Measurements from ENCODE around the gene GFM2. TPM values are rescaled to one million over a fixed set of nuclear protein-coding genes. Genes with fewer than 3 reads are reported as not detected.
"Not testable (repeated sequence)": the region's sequence is repeated elsewhere in the genome, so short reads cannot be mapped to it uniquely, and the experiment has no call there.

Gene GFM2
- total RNA-seq, 2 donors from 2014 or later = 19.7 to 36.4 TPM

DNA sequence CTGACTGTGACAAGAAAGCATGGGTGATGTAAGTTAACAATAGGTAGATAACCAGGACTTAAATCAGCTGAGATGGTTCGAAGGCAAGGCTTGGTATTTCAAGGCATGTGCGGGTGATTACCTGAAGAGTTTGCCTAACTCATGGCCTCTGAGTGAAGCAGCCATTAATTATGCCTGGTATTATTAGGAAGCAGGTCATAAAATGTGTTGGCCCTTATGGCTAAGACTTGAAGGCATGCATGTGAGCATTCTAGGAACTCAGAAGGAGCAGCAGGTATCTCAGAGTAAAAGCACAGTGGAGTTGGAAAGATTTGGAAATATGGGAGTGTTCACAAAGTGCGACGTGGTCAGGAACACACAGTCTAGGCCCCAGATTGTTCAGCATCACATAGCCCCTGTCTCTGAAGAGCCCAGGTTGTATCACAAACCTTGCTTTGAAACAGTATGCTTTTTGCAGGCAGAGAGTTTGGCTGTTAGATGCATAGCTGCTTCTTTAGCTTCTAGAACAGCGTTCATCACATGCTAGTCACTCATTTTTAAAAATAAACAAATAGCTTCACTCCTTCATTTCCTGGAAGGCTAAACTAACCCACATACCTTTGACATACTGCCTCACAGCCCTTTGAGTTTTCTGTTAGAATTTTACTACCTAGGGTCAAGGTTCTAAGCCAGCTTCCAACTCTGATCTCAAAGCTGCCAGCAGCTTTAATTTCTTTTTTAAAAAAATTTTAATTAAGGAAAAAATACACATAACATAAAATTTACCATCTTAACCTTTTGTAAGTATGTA lies 79.8 kb downstream of the GFM2 start:
- H3K36me3 ChIP-seq = peaks cover 9% of the 10 kb centered on the region
- no peaks in the 10 kb centered on the region for H3K27me3 ChIP-seq
- DNase-seq (ENCODE audit: low spot score) = no peak
- no peaks in the 10 kb centered on the region for H3K9me3 ChIP-seq
- H3K27ac ChIP-seq = no peak overlapping the region
- peaks cover 0 to 20% of the 10 kb centered on the region in 2 donors for H3K4me1 ChIP-seq
- TF ChIP-seq, protein P1, sequence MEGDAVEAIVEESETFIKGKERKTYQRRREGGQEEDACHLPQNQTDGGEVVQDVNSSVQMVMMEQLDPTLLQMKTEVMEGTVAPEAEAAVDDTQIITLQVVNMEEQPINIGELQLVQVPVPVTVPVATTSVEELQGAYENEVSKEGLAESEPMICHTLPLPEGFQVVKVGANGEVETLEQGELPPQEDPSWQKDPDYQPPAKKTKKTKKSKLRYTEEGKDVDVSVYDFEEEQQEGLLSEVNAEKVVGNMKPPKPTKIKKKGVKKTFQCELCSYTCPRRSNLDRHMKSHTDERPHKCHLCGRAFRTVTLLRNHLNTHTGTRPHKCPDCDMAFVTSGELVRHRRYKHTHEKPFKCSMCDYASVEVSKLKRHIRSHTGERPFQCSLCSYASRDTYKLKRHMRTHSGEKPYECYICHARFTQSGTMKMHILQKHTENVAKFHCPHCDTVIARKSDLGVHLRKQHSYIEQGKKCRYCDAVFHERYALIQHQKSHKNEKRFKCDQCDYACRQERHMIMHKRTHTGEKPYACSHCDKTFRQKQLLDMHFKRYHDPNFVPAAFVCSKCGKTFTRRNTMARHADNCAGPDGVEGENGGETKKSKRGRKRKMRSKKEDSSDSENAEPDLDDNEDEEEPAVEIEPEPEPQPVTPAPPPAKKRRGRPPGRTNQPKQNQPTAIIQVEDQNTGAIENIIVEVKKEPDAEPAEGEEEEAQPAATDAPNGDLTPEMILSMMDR (IDR thresholded peaks at IDR 0.05) = no peak
- no peak overlapping the region for H3K4me3 ChIP-seq

DNA sequence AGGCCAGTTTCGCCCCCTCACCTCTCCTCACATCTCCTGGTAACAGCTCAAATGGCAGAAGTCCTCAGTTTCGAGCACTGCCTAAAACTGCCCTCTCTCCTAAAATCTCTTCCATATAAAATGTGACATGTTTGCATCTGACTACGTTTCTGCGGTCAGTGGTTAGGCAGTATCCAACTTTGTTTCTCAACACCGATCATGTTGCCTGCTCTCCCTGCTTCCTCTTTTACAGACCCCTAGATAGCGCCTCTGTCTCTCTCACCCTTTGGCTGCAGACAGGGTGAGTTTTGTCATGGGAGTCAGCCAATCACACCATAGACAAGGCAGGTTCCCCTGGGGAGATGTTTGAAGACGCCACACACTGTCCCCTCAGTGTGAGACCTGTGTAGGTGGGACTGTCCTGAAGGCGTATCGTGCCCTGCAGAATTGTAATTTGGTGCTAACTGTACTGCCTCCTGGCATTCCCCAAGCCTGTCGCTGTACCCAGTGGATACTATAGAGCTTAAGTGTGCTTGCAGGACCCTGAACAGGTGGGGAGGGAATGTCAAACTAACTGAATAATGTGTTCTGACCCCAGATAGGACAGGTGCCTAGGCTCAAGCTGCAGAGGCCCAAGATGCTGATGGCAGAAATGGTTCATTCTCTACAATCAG lies 80.8 kb downstream of the GFM2 start:
- peaks cover 0 to 20% of the 10 kb centered on the region in 2 donors for H3K4me1 ChIP-seq
- no peaks in the 10 kb centered on the region for H3K9me3 ChIP-seq
- no peaks in the 10 kb centered on the region for H3K27me3 ChIP-seq
- peaks cover 5% of the 10 kb centered on the region for H3K36me3 ChIP-seq
- H3K4me3 ChIP-seq = peak overlapping the region; percentile 91 to 92
- no peak for DNase-seq (ENCODE audit: low spot score)
- TF ChIP-seq, protein P1 (IDR thresholded peaks at IDR 0.05) = no peak
- H3K27ac ChIP-seq = peak overlapping the region; percentile 81 to 89

DNA sequence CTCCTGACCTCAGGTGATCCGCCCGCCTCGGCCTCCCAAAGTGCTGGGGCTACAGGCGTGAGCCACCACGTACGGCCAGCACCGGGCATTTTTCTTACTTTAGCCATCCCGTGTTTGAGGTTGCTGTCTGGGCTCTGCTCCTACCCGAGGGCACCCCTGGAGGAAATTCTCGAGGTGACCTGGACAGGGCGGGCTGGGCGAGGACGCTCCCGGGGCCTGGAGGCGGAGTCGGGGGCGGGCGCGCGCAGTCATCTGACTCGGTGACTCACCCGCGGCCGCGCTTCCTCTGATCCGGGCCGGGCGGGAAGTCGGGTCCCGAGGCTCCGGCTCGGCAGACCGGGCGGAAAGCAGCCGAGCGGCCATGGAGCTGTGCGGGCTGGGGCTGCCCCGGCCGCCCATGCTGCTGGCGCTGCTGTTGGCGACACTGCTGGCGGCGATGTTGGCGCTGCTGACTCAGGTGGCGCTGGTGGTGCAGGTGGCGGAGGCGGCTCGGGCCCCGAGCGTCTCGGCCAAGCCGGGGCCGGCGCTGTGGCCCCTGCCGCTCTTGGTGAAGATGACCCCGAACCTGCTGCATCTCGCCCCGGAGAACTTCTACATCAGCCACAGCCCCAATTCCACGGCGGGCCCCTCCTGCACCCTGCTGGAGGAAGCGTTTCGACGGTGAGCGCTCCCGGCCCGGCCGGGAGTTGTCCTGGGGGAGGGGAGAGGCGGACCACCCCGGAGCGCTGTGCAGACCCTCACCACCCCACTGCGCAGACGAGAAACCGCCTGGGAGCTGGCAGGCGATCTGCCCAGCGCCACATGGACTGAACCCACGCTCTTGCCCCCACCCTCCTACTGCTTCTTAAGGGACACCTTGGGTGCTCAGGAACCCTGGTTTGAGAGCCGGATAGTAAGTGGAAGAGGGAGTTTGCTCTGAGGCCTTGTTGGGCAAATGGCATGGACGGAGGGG lies 81.7 kb downstream of the GFM2 start, which contains the start of gene HEXB:
Gene HEXB, plus strand, starts transcription at position 334 of the 952 bp plus-strand sequence. Its CDS starts 28 bp downstream, at position 362.
- Histone ChIP-seq H3K4me3 (peak within 1 kb of the TSS; percentile 91 to 92), H3K27me3 (no peaks in the 10 kb centered on the region), H3K9me3 (no peaks in the 10 kb centered on the region), H3K4me1 (peaks cover 0 to 20% of the 10 kb centered on the region in 2 donors), H3K27ac (peak within 1 kb of the TSS; percentile 81 to 89), H3K36me3 (no peaks in the 10 kb centered on the region)
- peak; percentile 92 for DNase-seq (ENCODE audit: low spot score)
- TF ChIP-seq, protein P1 (IDR thresholded peaks at IDR 0.05) = peak in 1 of 2 donors; percentile 11

DNA sequence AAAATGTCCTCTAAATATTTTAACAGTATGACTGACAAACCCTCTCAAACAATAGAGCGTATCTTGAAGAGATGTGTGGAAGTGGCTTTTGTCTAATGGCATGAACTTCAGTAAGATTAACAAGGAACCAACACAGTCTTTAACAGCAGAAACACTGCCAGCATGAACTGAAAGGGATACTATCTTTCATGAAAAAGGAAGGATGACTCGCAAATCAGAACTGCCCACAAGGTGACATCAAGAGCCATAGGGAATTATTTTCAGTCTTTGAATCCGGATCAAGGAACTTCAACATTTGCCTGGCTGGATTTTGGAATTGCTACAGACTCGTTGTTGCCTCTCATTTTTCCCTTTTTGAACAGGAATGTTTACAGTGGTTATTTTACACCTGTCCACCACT lies 87.0 kb downstream of the GFM2 start:
- Histone ChIP-seq H3K9me3 (no peaks in the 10 kb centered on the region), H3K4me3 (no peak overlapping the region), H3K4me1 (no peaks in the 10 kb centered on the region), H3K27me3 (no peaks in the 10 kb centered on the region), H3K27ac (no peak overlapping the region), H3K36me3 (no peaks in the 10 kb centered on the region)
- no peak for DNase-seq (ENCODE audit: low spot score)
- TF ChIP-seq, protein P1 (IDR thresholded peaks at IDR 0.05) = no peak

DNA sequence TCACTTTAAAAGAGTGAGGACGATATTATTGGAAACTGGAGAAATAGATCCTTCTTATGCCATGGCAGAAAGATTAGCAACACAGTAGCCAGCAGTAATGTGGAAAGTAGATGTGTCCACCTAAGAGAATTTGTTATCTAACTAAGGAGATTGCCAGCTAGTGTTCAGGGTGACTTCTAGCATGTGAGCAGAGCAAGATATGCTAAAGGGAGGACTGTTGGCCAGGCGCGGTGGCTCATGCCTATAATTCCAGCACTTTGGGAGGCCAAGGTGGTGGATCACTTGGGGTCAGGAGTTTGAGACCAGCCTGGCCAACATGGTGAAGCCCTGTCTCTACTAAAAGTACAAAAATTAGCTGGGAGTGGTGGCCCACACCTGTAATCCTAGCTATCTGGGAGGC lies 87.6 kb downstream of the GFM2 start:
- not testable (repeated sequence) for H3K4me3 ChIP-seq; H3K9me3 ChIP-seq; H3K27ac ChIP-seq; H3K4me1 ChIP-seq; DNase-seq (ENCODE audit: low spot score); H3K36me3 ChIP-seq; H3K27me3 ChIP-seq

DNA sequence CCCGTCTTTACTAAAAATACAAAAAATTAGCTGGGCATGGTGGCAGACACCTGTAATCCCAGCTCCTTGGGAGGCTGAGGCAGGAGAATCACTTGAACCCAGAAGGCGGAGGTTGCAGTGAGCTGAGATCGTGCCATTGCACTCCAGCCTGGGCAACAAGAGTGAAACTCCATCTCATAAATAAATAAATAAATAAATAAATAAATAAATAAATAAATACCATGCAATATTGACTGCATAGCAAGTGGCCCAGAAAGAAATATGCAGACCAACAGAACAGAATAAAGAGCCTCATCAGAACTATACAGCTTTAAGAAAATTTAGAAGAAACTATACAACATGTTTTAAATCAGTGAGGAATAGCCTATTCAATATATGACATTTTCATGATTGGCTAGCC lies 88.8 kb downstream of the GFM2 start:
- not testable (repeated sequence) for DNase-seq (ENCODE audit: low spot score); H3K9me3 ChIP-seq; H3K27me3 ChIP-seq; H3K27ac ChIP-seq; H3K4me3 ChIP-seq; H3K36me3 ChIP-seq; H3K4me1 ChIP-seq

DNA sequence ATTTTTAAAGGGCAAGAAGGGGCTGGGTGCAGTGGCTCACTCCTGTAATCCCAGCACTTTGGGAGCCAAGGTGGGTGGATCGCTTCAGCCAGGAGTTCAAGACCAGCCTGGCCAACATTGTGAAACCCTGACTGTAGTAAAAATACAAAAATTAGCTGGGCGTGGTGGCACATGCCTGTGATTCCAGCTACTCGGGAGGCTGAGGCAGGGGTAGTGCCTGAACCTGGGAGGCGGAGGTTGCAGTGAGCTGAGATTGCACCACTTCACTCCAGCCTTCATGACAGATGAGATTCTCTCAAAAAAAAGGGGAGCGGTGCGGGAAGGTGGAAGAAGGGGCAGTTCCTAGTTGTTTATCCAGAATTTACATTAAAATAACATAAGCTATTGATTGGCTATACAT lies 90.5 kb downstream of the GFM2 start:
- H3K36me3 ChIP-seq; DNase-seq (ENCODE audit: low spot score); H3K27ac ChIP-seq; H3K9me3 ChIP-seq; H3K4me3 ChIP-seq; H3K27me3 ChIP-seq: not testable (repeated sequence)
- H3K4me1 ChIP-seq = peaks cover 0 to 19% of the 10 kb centered on the region in 2 donors
